ENCODE measurements around the gene UNCX.
"Not testable (repeated sequence)": the region's sequence is repeated elsewhere in the genome, so short reads cannot be mapped to it uniquely, and the experiment has no call there.

Gene UNCX

GRCh38 chr7:1189986-1190772 lies 42.5 kb upstream of the UNCX start:
- DNase-seq: no peak
- Histone ChIP-seq H3K9me3 (replicated peaks; ENCODE audit: insufficient read depth, low read length) (no peaks in the 10 kb centered on the region), H3K27me3 (replicated peaks; ENCODE audit: insufficient read depth, low read length) (peaks cover 96% of the 10 kb centered on the region), H2AFZ (ENCODE audit: low read length) (no peak overlapping the region), H3F3A (ENCODE audit: insufficient read depth, low read length) (no peaks in the 10 kb centered on the region), H3K27ac (ENCODE audit: low read length) (no peak overlapping the region), H3K36me3 (replicated peaks; ENCODE audit: insufficient read depth, low read length) (no peaks in the 10 kb centered on the region), H3K79me2 (ENCODE audit: low read length) (no peaks in the 10 kb centered on the region), H3K4me1 (ENCODE audit: low read length) (no peaks in the 10 kb centered on the region), H3K4me2 (ENCODE audit: low read depth, low read length) (no peak overlapping the region), H3K9ac (ENCODE audit: low read length) (no peak overlapping the region), H4K20me1 (ENCODE audit: insufficient read depth, low read length) (no peaks in the 10 kb centered on the region), H3K9me2 (replicated peaks; ENCODE audit: insufficient read depth, low read length) (no peaks in the 10 kb centered on the region), H3K4me3 (ENCODE audit: low read length) (no peak overlapping the region)
- TF ChIP-seq, protein P1, sequence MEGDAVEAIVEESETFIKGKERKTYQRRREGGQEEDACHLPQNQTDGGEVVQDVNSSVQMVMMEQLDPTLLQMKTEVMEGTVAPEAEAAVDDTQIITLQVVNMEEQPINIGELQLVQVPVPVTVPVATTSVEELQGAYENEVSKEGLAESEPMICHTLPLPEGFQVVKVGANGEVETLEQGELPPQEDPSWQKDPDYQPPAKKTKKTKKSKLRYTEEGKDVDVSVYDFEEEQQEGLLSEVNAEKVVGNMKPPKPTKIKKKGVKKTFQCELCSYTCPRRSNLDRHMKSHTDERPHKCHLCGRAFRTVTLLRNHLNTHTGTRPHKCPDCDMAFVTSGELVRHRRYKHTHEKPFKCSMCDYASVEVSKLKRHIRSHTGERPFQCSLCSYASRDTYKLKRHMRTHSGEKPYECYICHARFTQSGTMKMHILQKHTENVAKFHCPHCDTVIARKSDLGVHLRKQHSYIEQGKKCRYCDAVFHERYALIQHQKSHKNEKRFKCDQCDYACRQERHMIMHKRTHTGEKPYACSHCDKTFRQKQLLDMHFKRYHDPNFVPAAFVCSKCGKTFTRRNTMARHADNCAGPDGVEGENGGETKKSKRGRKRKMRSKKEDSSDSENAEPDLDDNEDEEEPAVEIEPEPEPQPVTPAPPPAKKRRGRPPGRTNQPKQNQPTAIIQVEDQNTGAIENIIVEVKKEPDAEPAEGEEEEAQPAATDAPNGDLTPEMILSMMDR (IDR thresholded peaks at IDR 0.05; ENCODE audit: low read length): no peak
- TF ChIP-seq EZH2phosphoT487 (IDR thresholded peaks at IDR 0.05; ENCODE audit: low read length) (no peak), EZH2 (optimal IDR thresholded peaks at IDR 0.05; ENCODE audit: low read depth, low read length) (no peak)

DNA sequence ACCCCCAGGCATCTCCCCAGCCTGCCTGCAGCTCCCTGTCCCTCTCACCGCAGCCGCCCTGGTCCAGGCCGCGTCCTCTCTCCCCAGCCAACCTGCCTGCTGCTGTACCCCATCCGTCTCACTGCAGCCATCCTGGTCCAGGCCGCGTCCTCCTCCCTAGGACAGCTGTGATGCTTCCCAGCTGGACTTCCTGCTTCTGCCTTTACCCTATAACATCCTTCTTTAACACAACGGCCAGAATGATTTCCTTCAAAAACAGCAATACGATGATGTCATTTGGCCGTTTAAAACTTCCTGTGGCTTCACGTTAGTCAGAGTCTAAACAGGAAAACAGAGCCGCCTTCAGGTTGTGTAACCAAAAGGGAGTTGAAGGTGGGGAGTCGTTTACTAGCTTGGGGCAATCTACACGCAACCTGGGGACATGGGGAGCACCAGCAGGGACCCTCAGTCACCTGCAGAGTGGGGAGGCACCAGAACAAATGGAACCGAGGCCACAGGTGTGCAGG lies 40.4 kb upstream of the UNCX start:
- no peak for TF ChIP-seq EZH2 (optimal IDR thresholded peaks at IDR 0.05; ENCODE audit: low read depth, low read length)
- no peak for TF ChIP-seq EZH2phosphoT487 (IDR thresholded peaks at IDR 0.05; ENCODE audit: low read length)
- TF ChIP-seq, protein P1 (IDR thresholded peaks at IDR 0.05; ENCODE audit: low read length): no peak
- H3K36me3 ChIP-seq (replicated peaks; ENCODE audit: insufficient read depth, low read length): no peaks in the 10 kb centered on the region
- no peak overlapping the region for H3K9ac ChIP-seq (ENCODE audit: low read length)
- H3K9me2 ChIP-seq (replicated peaks; ENCODE audit: insufficient read depth, low read length): no peaks in the 10 kb centered on the region
- H3K79me2 ChIP-seq (ENCODE audit: low read length): no peaks in the 10 kb centered on the region
- H3K27ac ChIP-seq (ENCODE audit: low read length): no peak overlapping the region
- no peak overlapping the region for H2AFZ ChIP-seq (ENCODE audit: low read length)
- H3K4me1 ChIP-seq (ENCODE audit: low read length): no peaks in the 10 kb centered on the region
- peak overlapping the region; percentile 29; the same call in 1 of the 2 replicates for H3K4me2 ChIP-seq (ENCODE audit: low read depth, low read length)
- H3K27me3 ChIP-seq (replicated peaks; ENCODE audit: insufficient read depth, low read length): peaks cover 86% of the 10 kb centered on the region
- H4K20me1 ChIP-seq (ENCODE audit: insufficient read depth, low read length): no peaks in the 10 kb centered on the region
- H3K4me3 ChIP-seq (ENCODE audit: low read length): no peak overlapping the region
- no peak for DNase-seq
- no peaks in the 10 kb centered on the region for H3K9me3 ChIP-seq (replicated peaks; ENCODE audit: insufficient read depth, low read length)
- no peaks in the 10 kb centered on the region for H3F3A ChIP-seq (ENCODE audit: insufficient read depth, low read length)

DNA sequence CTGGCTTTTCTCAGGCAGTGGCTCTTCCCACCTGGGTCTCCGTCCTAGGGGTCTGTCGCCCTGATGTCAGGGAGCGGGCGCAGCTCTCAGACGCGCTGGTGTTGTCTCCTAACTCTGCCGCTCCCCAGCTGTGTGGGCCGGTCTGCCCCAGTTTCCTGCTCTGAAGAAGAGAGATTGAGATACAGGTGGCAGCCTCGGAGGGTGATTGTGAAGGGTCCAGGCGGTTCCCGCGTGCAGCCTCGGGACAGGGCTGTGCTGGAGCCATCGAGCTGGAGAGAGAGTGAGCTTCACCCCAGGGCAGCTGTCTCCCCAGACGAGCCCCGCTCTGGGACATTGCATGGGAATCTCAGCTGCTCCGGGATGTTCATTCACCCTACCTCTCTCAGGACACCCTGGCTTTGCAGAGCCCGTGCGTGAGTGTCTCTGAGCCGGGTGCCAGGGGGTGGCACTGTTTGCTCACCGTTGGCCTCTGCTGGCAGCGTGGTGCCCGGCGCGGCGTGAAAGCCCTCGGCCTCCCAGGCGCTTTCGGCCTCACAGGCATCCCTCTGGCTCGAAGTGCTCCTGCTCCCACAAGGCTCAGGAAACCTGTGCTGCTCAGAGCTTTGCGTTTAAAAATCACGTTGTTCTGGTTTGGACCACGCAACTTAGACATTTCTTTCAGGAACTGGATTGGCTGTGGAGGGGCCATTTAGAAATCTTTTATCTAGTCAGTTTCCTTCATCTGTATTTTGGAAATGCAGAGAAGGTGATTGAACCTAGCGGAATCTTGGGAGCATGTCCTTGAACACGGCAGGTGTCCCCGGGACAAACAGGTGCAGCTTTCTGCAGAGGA lies 38.9 kb upstream of the UNCX start:
- DNase-seq: peak; percentile 66
- no peak for TF ChIP-seq EZH2phosphoT487 (IDR thresholded peaks at IDR 0.05; ENCODE audit: low read length)
- TF ChIP-seq, protein P1 (IDR thresholded peaks at IDR 0.05; ENCODE audit: low read length): peak; percentile 68
- peaks cover 81% of the 10 kb centered on the region for H3K27me3 ChIP-seq (replicated peaks; ENCODE audit: insufficient read depth, low read length)
- H3F3A ChIP-seq (ENCODE audit: insufficient read depth, low read length): no peaks in the 10 kb centered on the region
- H3K36me3 ChIP-seq (replicated peaks; ENCODE audit: insufficient read depth, low read length): no peaks in the 10 kb centered on the region
- no peaks in the 10 kb centered on the region for H4K20me1 ChIP-seq (ENCODE audit: insufficient read depth, low read length)
- no peaks in the 10 kb centered on the region for H3K4me1 ChIP-seq (ENCODE audit: low read length)
- H3K9ac ChIP-seq (ENCODE audit: low read length): no peak overlapping the region
- H3K79me2 ChIP-seq (ENCODE audit: low read length): no peaks in the 10 kb centered on the region
- H3K4me3 ChIP-seq (ENCODE audit: low read length): no peak overlapping the region
- no peak overlapping the region for H2AFZ ChIP-seq (ENCODE audit: low read length)
- H3K9me2 ChIP-seq (replicated peaks; ENCODE audit: insufficient read depth, low read length): no peaks in the 10 kb centered on the region
- no peak overlapping the region for H3K27ac ChIP-seq (ENCODE audit: low read length)
- no peaks in the 10 kb centered on the region for H3K9me3 ChIP-seq (replicated peaks; ENCODE audit: insufficient read depth, low read length)
- H3K4me2 ChIP-seq (ENCODE audit: low read depth, low read length): no peak overlapping the region

DNA sequence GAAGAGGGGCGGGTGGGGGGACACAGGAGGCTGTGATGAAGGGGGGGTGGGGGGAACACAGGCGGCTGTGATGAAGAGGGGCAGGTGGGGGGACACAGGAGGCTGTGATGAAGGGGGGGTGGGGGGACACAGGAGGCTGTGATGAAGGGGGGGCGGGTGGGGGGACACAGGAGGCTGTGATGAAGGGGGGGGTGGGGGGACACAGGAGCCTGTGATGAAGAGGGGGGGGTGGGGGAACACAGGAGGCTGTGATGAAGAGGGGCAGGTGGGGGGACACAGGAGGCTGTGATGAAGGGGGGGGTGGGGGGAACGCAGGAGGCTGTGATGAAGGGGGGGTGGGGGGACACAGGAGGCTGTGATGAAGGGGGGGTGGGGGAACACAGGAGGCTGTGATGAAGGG lies 36.2 kb upstream of the UNCX start:
- not testable (repeated sequence) for H3K9me3 ChIP-seq (replicated peaks; ENCODE audit: insufficient read depth, low read length); H3K4me3 ChIP-seq (ENCODE audit: low read length); H3K36me3 ChIP-seq (replicated peaks; ENCODE audit: insufficient read depth, low read length); H3K27ac ChIP-seq (ENCODE audit: low read length); H2AFZ ChIP-seq (ENCODE audit: low read length); H3K9me2 ChIP-seq (replicated peaks; ENCODE audit: insufficient read depth, low read length); H4K20me1 ChIP-seq (ENCODE audit: insufficient read depth, low read length); H3K79me2 ChIP-seq (ENCODE audit: low read length); H3K4me1 ChIP-seq (ENCODE audit: low read length); DNase-seq; H3F3A ChIP-seq (ENCODE audit: insufficient read depth, low read length); H3K9ac ChIP-seq (ENCODE audit: low read length); H3K4me2 ChIP-seq (ENCODE audit: low read depth, low read length)
- H3K27me3 ChIP-seq (replicated peaks; ENCODE audit: insufficient read depth, low read length): peaks cover 76% of the 10 kb centered on the region
